IPS-20b (cell line): ENCODE data around the gene ZSCAN32.

Source experiments
- H3K27ac ChIP-seq: one replicate; pipeline ENCODE4 v1.5.1; 2013; ENCODE audit warnings: low read length
- H3K27me3 ChIP-seq: 2 replicates; pipeline ENCODE4 v1.6.1; 2013; ENCODE audit warnings: mild to moderate bottlenecking, low read length, inconsistent platforms; ENCODE audit not compliant: insufficient read depth
- H3K36me3 ChIP-seq: 2 replicates; pipeline ENCODE4 v1.6.1; 2013; ENCODE audit warnings: low read depth, mild to moderate bottlenecking, inconsistent platforms, low read length, moderate library complexity; ENCODE audit not compliant: insufficient read depth
- H3K4me1 ChIP-seq: 2 replicates; pipeline ENCODE4 v1.6.1; 2013; ENCODE audit warnings: mild to moderate bottlenecking, control low read depth, inconsistent platforms, low read length, moderate library complexity; ENCODE audit not compliant: insufficient read depth
- H3K4me3 ChIP-seq: 2 replicates; pipeline ENCODE4 v1.5.1; 2013; ENCODE audit warnings: mild to moderate bottlenecking, low read length, inconsistent platforms
- H3K9ac ChIP-seq: 2 replicates; pipeline ENCODE4 v1.6.1; 2013; ENCODE audit warnings: low read depth, mild to moderate bottlenecking, inconsistent platforms, low read length, moderate library complexity
- H3K9me3 ChIP-seq: 2 replicates; pipeline ENCODE4 v1.6.1; 2013; ENCODE audit warnings: mild to moderate bottlenecking, low read depth, low read length, inconsistent platforms; ENCODE audit not compliant: insufficient read depth

The ZSCAN32 gene

GRCh38 chr16:3349175-3349574 is 51.6 kb downstream of the ZSCAN32 start:
- no peak overlapping the region for H3K4me3 ChIP-seq
- H3K9ac ChIP-seq: no peak overlapping the region
- H3K27ac ChIP-seq: no peak overlapping the region
- no peaks in the 10 kb centered on the region for H3K36me3 ChIP-seq
- no peaks in the 10 kb centered on the region for H3K4me1 ChIP-seq
- H3K27me3 ChIP-seq: no peaks in the 10 kb centered on the region
- H3K9me3 ChIP-seq: peaks cover 10% of the 10 kb centered on the region

GRCh38 chr16:3348547-3349167 is 52.1 kb downstream of the ZSCAN32 start:
- no peak overlapping the region for H3K9ac ChIP-seq
- no peaks in the 10 kb centered on the region for H3K36me3 ChIP-seq
- no peaks in the 10 kb centered on the region for H3K27me3 ChIP-seq
- no peaks in the 10 kb centered on the region for H3K4me1 ChIP-seq
- H3K27ac ChIP-seq: no peak overlapping the region
- H3K4me3 ChIP-seq: no peak overlapping the region
- peaks cover 15% of the 10 kb centered on the region for H3K9me3 ChIP-seq

GRCh38 chr16:3347586-3347985 is 53.2 kb downstream of the ZSCAN32 start:
- Histone ChIP-seq H3K27ac (no peak overlapping the region), H3K36me3 (no peaks in the 10 kb centered on the region), H3K4me3 (no peak overlapping the region), H3K27me3 (no peaks in the 10 kb centered on the region), H3K9ac (no peak overlapping the region), H3K4me1 (no peaks in the 10 kb centered on the region), H3K9me3 (peaks cover 15% of the 10 kb centered on the region)

- peaks cover 24% of the 10 kb centered on the region for H3K9me3 ChIP-seq
- no peaks in the 10 kb centered on the region for H3K4me1 ChIP-seq
- no peak overlapping the region for H3K4me3 ChIP-seq
- no peaks in the 10 kb centered on the region for H3K36me3 ChIP-seq
- H3K27ac ChIP-seq: no peak overlapping the region
- no peak overlapping the region for H3K9ac ChIP-seq
- H3K27me3 ChIP-seq: no peaks in the 10 kb centered on the region
These were observed 54.8 kb downstream of the ZSCAN32 start for GRCh38 chr16:3346041-3346440.
